Adrenal gland (tissue), 12 donors: ENCODE results near the gene RNF215. TPM values are rescaled to one million over a fixed set of nuclear protein-coding genes. Genes with fewer than 3 reads are reported as not detected.

Source experiments
- DNase-seq, 7 donors: peaks; one replicate each; pipeline ENCODE4 v3.0.0-alpha.2; 2019 to 2020
- H3K27ac ChIP-seq, 5 donors: fragments of 200-600 bp; sonication (generic) in 4 of 5; 1 replicate in 3 of 5; 2 replicates in 2 of 5; pipeline versions ENCODE4 v1.5.1 to v1.8.0; 2016 to 2020; ENCODE audit warnings: mild to moderate bottlenecking in 1 of 5
- H3K27me3 ChIP-seq: fragments of 200-600 bp; 2 replicates; pipeline ENCODE4 v1.8.0; 2021
- H3K36me3 ChIP-seq, 2 donors: fragments of 200-600 bp; replicated peaks in 1 of 2; 1 replicate in 1 of 2; 2 replicates in 1 of 2; pipeline versions ENCODE4 v1.5.1 to v1.8.0; 2018 to 2022
- H3K4me1 ChIP-seq, 2 donors: fragments of 200-600 bp; replicated peaks in 1 of 2; 1 replicate in 1 of 2; 2 replicates in 1 of 2; pipeline versions ENCODE4 v1.5.1 to v1.8.0; 2018 to 2021
- H3K4me3 ChIP-seq, 4 donors: fragments of 200-600 bp; sonication (generic) in 3 of 4; one replicate each; pipeline ENCODE4 v1.5.1; 2016 to 2018
- H3K9me3 ChIP-seq, 3 donors: fragments of 200-600 bp; sonication (generic) in 1 of 3; replicated peaks in 1 of 3; 1 replicate in 2 of 3; 2 replicates in 1 of 3; pipeline versions ENCODE4 v1.5.1 to v1.8.0; 2016 to 2021
- POLR2A ChIP-seq, 2 donors: fragments of 450-650 bp; IDR thresholded peaks; one replicate each; pipeline ENCODE4 v1.6.1; 2017; ENCODE audit warnings: antibody characterized with exemption in 2 of 2, mild to moderate bottlenecking in 2 of 2, moderate library complexity in 1 of 2
- WGBS, 4 donors: extraction: QIAGEN DNeasy Blood & Tissue Kit in 2 of 4; methylation state at CpG; one replicate each; pipeline versions ENCODE4 v1.1.5 to v1.1.7; 2013 to 2017; 5-methylcytosine and 5-hydroxymethylcytosine counted together
- intact Hi-C, 2 donors: fragments of 100-400 bp; cut with DNase I; formaldehyde crosslinking; loops; one replicate each; pipeline versions ENCODE4 v1.14.1 to v1.15.0; 2022 to 2023
- polyA plus RNA-seq, 3 donors: library from polyadenylated mRNA; stranded (reverse); fragments of 200-250 nt in 2 of 3; fragments of 350-450 nt in 1 of 3; fragmentation: Illumina TruSeq in 1 of 3; extraction: RNeasy Lipid Tissue Mini Kit (QIAGEN cat#74804) in 1 of 3; gene quantifications; one replicate each; pipeline ENCODE4 v1.2.3, GENCODE V29; 2013 to 2014
- total RNA-seq, 9 donors: library from RNA; depleted of rRNA in 4 of 9; stranded (reverse); fragments of >200 nt in 4 of 9; fragments of 120-200 nt in 1 of 9; fragmentation: NEBNext Ultra II Directional in 1 of 9; extraction: Animal tissue kit (Norgen Biotek cat#: 25700) in 1 of 9; gene quantifications; one replicate each; pipeline versions ENCODE4 v1.1.0 to v1.2.4, GENCODE V29; 2013 to 2023
- TF ChIP-seq, protein P1 (sequence below), 6 experiments: fragments of 450-650 bp in 4 of 6; fragments of 200-600 bp in 2 of 6; sonication (generic) in 1 of 6; IDR thresholded peaks; 1 replicate in 5 of 6; 2 replicates in 1 of 6; pipeline versions ENCODE4 v1.5.1 to v1.8.0; 2016 to 2021; ENCODE audit warnings: antibody characterized with exemption in 6 of 6, mild to moderate bottlenecking in 2 of 6, moderate library complexity in 1 of 6
- donor health status: healthy with polysubstance abuse.
- donor health status: Bipolar disorder and iron deficiency.
- donor health status: DM: yes; HTN: yes; CAD: no.
- donor health status: DM: no; HTN: no; CAD: no.
- donor health status: DM: no; HTN: no; CAD: no.
- donor health status: DM: yes; HTN: yes; CAD: no.

The RNF215 gene
- total and polyA plus RNA-seq, 12 donors, result 2.0 to 20.1 (median 12.1) TPM

- TF ChIP-seq, protein P1, sequence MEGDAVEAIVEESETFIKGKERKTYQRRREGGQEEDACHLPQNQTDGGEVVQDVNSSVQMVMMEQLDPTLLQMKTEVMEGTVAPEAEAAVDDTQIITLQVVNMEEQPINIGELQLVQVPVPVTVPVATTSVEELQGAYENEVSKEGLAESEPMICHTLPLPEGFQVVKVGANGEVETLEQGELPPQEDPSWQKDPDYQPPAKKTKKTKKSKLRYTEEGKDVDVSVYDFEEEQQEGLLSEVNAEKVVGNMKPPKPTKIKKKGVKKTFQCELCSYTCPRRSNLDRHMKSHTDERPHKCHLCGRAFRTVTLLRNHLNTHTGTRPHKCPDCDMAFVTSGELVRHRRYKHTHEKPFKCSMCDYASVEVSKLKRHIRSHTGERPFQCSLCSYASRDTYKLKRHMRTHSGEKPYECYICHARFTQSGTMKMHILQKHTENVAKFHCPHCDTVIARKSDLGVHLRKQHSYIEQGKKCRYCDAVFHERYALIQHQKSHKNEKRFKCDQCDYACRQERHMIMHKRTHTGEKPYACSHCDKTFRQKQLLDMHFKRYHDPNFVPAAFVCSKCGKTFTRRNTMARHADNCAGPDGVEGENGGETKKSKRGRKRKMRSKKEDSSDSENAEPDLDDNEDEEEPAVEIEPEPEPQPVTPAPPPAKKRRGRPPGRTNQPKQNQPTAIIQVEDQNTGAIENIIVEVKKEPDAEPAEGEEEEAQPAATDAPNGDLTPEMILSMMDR (IDR thresholded peaks at IDR 0.05), result no peak
- TF ChIP-seq POLR2A (IDR thresholded peaks at IDR 0.05), result no peak
- Histone ChIP-seq H3K4me3 (no peak overlapping the region), H3K4me1 (peaks cover 0 to 4% of the 10 kb centered on the region in 2 donors), H3K27ac (no peak overlapping the region), H3K36me3 (no peaks in the 10 kb centered on the region), H3K27me3 (no peaks in the 10 kb centered on the region), H3K9me3 (no peaks in the 10 kb centered on the region)
- DNase-seq, result no peak
- intact Hi-C loops, result no loop called here
- 84 to 89% (median 88%) methylated on average over 21 to 33 of the region's 33 CpGs for WGBS, 4 donors
These were observed 13.6 kb downstream of the RNF215 start for GRCh38 chr22:30373331-30374325.

GRCh38 chr22:30372915-30373314, 14.3 kb downstream of the RNF215 start:
- Histone ChIP-seq H3K9me3 (no peaks in the 10 kb centered on the region), H3K36me3 (no peaks in the 10 kb centered on the region), H3K27ac (no peak overlapping the region), H3K4me1 (peaks cover 0 to 4% of the 10 kb centered on the region in 2 donors), H3K27me3 (no peaks in the 10 kb centered on the region), H3K4me3 (no peak overlapping the region)
- TF ChIP-seq, protein P1 (IDR thresholded peaks at IDR 0.05), result no peak
- no peak for TF ChIP-seq POLR2A (IDR thresholded peaks at IDR 0.05)
- intact Hi-C loops, result no loop called here
- 56 to 71% (median 58%) methylated on average over 6 to 8 of the region's 8 CpGs for WGBS, 4 donors
- DNase-seq, result no peak

DNA sequence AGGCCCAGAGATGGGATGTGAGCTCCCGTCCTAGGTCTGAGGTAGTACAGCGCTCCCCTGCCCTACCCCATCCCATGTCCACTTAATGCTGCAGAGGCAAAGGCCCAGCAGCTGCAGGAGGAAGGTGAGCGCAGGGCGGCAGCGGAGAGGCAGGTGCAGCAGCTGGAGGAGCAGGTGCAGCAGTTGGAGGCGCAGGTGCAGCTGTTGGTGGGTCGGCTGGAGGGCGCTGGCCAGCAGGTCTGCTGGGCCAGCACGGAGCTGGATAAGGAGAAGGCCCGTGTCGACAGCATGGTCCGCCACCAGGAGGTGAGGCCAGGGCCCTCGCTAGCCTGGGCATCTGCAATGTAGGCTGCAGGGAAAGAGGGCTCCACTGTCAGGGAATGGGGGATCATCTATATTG, 15.2 kb downstream of the RNF215 start:
- peaks cover 0 to 4% of the 10 kb centered on the region in 2 donors for H3K4me1 ChIP-seq
- no peak for DNase-seq
- H3K36me3 ChIP-seq, result no peaks in the 10 kb centered on the region
- no peak overlapping the region for H3K4me3 ChIP-seq
- H3K9me3 ChIP-seq, result no peaks in the 10 kb centered on the region
- intact Hi-C loops, result no loop called here
- H3K27ac ChIP-seq, result no peak overlapping the region
- 88 to 93% (median 91%) methylated on average over 9 to 13 of the region's 13 CpGs for WGBS, 4 donors
- TF ChIP-seq, protein P1 (IDR thresholded peaks at IDR 0.05), result no peak
- TF ChIP-seq POLR2A (IDR thresholded peaks at IDR 0.05), result no peak
- H3K27me3 ChIP-seq, result no peaks in the 10 kb centered on the region

DNA sequence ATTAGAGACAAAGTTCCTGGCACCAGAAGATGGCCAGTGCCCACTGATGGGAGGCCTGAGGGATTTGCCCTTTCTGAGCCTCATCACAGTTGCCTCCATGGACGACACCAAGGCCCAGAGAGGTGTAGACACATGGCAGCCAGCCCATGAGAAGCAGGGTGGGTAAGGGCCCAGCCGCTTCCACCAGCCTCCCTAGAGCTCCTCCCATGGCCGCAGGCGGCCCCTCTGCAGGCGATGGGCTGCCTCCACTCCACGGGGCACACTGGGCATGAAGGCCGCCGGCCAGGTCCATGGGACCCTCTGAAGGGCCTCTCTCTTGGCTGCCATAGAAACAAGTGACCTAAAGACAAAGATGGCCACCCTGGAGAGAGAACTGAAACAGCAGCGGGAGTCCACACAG, 15.9 kb downstream of the RNF215 start:
- WGBS, 4 donors, result 91 to 98% (median 95%) methylated on average over 9 of the region's 9 CpGs
- intact Hi-C loops, result no loop called here
- DNase-seq, result no peak
- Histone ChIP-seq H3K9me3 (no peaks in the 10 kb centered on the region), H3K27ac (no peak overlapping the region), H3K27me3 (no peaks in the 10 kb centered on the region), H3K4me1 (peaks cover 0 to 4% of the 10 kb centered on the region in 2 donors), H3K4me3 (no peak overlapping the region), H3K36me3 (no peaks in the 10 kb centered on the region)
- TF ChIP-seq POLR2A (IDR thresholded peaks at IDR 0.05), result no peak
- TF ChIP-seq, protein P1 (IDR thresholded peaks at IDR 0.05), result no peak
